Bronchial epithelial cell (primary cell): ENCODE results near the gene LZTFL1. TPM values are rescaled to one million over a fixed set of nuclear protein-coding genes. Genes with fewer than 3 reads are reported as not detected.

ENCODE experiments used
- DNase-seq: peaks from one replicate; pipeline ENCODE4 v3.0.0-alpha.2; 2010; ENCODE audit warnings: low read depth
- FAIRE-seq: peaks from 2 replicates; lab custom pipeline; 2011; peaks lifted over from hg19 to GRCh38; lab: Jason Lieb, UNC
- H3K27me3 ChIP-seq: 2 replicates; pipeline ENCODE4 v1.5.1; 2011; ENCODE audit warnings: low read length; ENCODE audit not compliant: control insufficient read depth, insufficient read depth
- H3K36me3 ChIP-seq: 2 replicates; pipeline ENCODE4 v1.5.1; 2011; ENCODE audit warnings: low read length; ENCODE audit not compliant: control insufficient read depth, insufficient read depth
- H3K4me3 ChIP-seq: 2 replicates; pipeline ENCODE4 v1.5.1; 2011; ENCODE audit warnings: mild to moderate bottlenecking, low read depth, low read length, control low read depth
- CTCF ChIP-seq: IDR thresholded peaks from 2 replicates; pipeline ENCODE4 v1.5.1; 2011; ENCODE audit warnings: mild to moderate bottlenecking, moderate library complexity, low read length, control low read depth, inconsistent platforms; ENCODE audit not compliant: insufficient read depth, severe bottlenecking
- total RNA-seq: library from RNA; depleted of rRNA; stranded (reverse); fragments of >200 nt; gene quantifications from 2 replicates; pipeline ENCODE4 v1.2.1, GENCODE V29; 2014

Gene LZTFL1
- total RNA-seq, 1 donor from 2014 or later: 7.1 TPM

GRCh38 chr3:45776611-45777010 is 65.3 kb downstream of the LZTFL1 start:
- Histone ChIP-seq H3K36me3 (no peaks in the 10 kb centered on the region), H3K4me3 (no peak overlapping the region), H3K27me3 (peaks cover 16% of the 10 kb centered on the region)
- DNase-seq (no peak), FAIRE-seq (no peak)
- no peak for TF ChIP-seq CTCF

GRCh38 chr3:45776301-45776595 is 65.7 kb downstream of the LZTFL1 start:
- Histone ChIP-seq H3K4me3 (no peak overlapping the region), H3K27me3 (peaks cover 15% of the 10 kb centered on the region), H3K36me3 (no peaks in the 10 kb centered on the region)
- TF ChIP-seq CTCF: no peak
- FAIRE-seq: peak; percentile 94
- DNase-seq: no peak

GRCh38 chr3:45775571-45776300 is 66.2 kb downstream of the LZTFL1 start:
- FAIRE-seq: no peak
- no peak overlapping the region for H3K4me3 ChIP-seq
- no peak for DNase-seq
- peaks cover 15% of the 10 kb centered on the region for H3K27me3 ChIP-seq
- H3K36me3 ChIP-seq: no peaks in the 10 kb centered on the region
- no peak for TF ChIP-seq CTCF

- FAIRE-seq (no peak), DNase-seq (no peak)
- Histone ChIP-seq H3K27me3 (peaks cover 19% of the 10 kb centered on the region), H3K4me3 (no peak overlapping the region), H3K36me3 (no peaks in the 10 kb centered on the region)
- no peak for TF ChIP-seq CTCF
Measured at GRCh38 chr3:45774581-45775521, 67.1 kb downstream of the LZTFL1 start.

- peaks cover 18% of the 10 kb centered on the region for H3K27me3 ChIP-seq
- DNase-seq (no peak), FAIRE-seq (no peak)
- no peak for TF ChIP-seq CTCF
- H3K4me3 ChIP-seq: no peak overlapping the region
- no peaks in the 10 kb centered on the region for H3K36me3 ChIP-seq
Measured at GRCh38 chr3:45773714-45774449, 68.0 kb downstream of the LZTFL1 start.

Other genes starting within 250 kb of the LZTFL1 start
- 6.8 and 8.2 TPM in 2 replicates for gene LIMD1, start 247.4 kb downstream of the LZTFL1 start, total RNA-seq
- gene SACM1L, start 152.7 kb downstream of the LZTFL1 start, total RNA-seq: 26.6 and 30.6 TPM in 2 replicates
- gene SLC6A20, start 45.6 kb downstream of the LZTFL1 start, total RNA-seq: 0.13 TPM in 1 of 2 replicates, not detected in the other
- gene CCR9, start 44.4 kb upstream of the LZTFL1 start, total RNA-seq: not detected in 2 replicates
- gene CXCR6, start 101.3 kb upstream of the LZTFL1 start, total RNA-seq: not detected in 2 replicates
- 7.9 and 18.1 TPM in 2 replicates for gene FYCO1, start 153.7 kb upstream of the LZTFL1 start, total RNA-seq
- under 0.01 TPM in 1 of 2 replicates, not detected in the other for gene XCR1, start 185.4 kb upstream of the LZTFL1 start, total RNA-seq